OCI-M2 (cell line): Measurements from ENCODE around the gene APOC1.
"Not testable (repeated sequence)": the region's sequence is repeated elsewhere in the genome, so short reads cannot be mapped to it uniquely, and the experiment has no call there.

Source experiments
- DNase-seq: peaks from one replicate; lab custom pipeline; 2025; ENCODE audit not compliant: unreplicated experiment; lab: John Stamatoyannopoulos, UW

APOC1 gene

DNA sequence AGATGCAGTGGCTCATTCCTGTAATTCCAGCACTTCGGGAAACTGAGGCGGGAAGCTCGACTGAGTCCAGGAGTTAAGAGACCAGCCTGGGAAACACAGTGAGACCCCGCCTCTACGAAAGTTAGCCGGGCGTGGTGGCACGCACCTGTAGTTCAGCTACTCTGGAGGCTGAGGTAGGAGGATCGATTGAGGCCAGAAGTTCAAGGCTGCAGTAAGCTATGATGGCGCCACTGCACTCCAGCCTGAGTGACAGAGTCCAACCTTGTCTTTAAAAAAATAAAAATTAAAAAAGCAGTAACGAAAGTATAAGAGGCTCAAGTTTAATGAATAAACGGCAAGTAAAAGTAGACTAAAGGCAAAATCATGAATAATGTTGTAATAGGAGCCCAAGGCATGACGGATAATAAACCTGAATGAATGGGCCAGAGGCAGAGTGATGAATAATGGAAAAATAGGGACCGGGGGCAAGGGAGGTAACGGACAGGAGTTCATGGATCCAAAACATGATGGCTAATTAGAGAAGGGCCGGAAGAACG lies 24.5 kb upstream of the APOC1 start:
- DNase-seq, result no peak

DNA sequence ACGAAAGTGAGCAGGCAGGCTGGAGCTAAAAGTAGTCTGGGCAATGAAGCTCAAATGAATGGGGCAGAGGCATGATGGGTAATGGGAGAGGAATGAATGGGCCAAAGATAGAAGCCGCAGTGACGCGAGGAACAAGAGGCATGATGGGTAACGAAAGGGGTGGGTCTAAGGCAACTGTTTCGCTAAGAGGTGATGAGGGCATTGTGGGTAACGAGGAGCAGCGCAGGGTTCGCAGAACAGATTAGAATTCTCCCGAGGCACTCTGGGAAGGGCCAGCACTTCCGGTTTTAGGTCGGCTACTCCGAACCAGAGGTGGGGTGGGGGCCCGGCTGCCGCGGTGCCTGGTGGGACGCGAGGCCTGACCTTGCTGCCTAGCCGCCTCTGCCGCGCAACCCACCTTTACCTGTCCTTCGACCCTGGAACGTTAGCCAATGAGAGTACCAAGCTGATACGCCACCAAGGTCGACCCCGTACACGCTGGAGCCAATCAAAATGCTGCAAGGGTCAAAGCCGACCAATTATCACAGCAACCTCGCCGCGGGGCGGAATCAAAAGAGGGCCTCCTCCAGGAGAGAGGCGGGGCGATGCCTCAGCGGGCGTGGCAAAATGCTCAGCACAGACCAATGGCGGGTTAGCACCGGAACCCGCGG lies 23.9 kb upstream of the APOC1 start:
- peak; percentile 99 for DNase-seq

DNA sequence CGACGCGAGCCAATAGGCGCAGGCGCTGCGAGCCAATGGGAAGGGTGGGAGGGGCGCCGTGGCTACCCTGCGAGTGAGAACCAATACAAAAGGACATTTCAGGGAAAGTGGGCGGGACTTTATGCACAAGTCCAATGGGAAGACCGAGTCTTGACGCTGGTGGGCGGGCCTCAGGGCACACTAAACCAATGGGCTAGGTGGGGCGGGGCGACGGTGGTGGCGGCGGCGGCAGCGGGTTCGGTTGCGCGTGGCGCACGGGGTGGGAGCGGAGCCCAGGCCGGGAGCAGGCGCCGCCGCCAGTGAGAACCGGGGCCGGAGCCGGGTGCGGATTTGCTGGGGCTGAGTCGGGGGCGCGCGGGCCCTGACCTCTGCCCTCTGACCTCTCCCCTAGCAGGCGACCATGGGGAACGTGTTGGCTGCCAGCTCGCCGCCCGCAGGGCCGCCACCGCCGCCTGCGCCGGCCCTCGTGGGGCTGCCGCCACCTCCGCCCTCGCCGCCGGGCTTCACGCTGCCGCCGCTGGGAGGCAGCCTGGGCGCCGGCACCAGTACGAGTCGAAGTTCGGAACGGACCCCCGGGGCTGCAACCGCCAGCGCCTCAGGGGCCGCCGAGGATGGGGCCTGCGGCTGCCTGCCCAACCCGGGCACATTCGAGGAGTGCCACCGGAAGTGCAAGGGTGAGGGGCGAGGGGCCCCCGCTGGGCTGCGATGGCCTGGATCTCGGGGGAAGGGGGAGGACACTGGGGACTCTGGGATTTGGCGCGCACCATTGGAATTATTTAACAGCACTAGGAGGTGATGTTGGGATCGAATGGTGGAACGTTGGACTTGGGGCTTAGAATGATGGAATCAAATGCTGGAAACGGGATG lies 23.2 kb upstream of the APOC1 start, which contains the start of gene TOMM40:
TSS of gene TOMM40 (plus strand) at position 239 of the 867 bp plus-strand sequence. CDS start at position 401, 162 bp downstream.
- no peak for DNase-seq

DNA sequence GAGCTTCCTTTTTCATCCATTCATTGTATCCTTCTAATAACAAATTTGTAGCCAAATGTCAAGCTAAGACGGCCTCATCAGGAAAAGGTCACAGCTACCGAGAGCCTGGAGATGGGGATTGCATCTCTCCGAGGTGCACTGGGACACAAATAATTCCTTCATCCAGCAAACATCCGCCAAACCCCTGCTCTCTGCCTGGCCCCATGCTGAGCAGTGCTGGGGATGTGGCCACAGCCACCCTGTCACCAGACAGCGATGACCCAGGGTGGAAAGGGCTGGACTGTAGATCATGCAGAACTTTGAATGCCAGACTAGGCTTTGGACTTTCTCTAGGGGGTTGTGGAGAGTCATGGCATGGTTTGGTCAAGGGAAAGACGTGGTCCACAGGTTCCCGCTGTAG lies 21.5 kb upstream of the APOC1 start:
- no peak for DNase-seq

DNA sequence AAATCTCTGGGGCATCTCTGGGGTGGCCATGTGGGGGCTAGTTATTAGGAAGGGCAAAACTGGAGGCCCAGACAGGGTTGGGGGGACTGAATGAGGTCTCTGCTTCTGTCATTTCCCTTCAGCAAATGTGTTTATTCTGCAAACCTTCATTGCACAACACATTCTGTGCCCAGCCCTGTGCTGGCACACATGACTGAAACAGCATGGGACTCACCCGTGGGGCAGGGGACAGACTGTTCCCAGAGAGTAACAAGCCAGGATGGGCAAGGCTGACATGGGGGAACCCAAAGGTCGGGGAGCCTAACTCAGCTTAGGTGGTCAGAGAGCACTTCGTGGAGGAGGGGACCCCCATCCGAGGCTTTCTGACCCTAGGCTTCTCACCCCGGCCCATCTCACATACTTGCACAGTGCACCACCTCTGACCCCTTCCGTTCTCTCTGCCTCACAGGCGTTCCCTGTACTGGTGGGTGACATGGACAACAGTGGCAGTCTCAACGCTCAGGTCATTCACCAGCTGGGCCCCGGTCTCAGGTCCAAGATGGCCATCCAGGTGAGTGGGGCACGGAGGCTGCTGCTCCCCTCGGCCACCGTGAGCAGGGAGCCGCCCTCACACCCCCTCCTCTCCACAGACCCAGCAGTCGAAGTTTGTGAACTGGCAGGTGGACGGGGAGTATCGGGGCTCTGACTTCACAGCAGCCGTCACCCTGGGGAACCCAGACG lies 20.9 kb upstream of the APOC1 start:
- DNase-seq, result no peak

DNA sequence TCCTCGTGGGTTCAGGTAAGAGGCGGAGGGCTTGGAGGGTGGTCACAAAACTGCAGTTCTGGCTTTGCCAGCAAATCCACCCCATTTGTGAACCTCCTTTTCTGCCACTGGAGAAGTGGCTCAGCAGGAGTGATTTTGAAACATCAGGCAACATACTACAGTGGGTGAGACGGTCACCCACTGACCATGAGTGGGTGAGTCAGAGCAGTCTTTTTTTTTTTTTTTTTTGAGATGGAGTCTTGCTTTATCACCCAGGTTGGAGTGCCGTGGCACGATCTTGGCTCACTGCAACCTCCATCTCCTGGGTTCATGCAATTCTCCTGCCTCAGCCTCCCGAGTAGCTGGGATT lies 20.4 kb upstream of the APOC1 start:
- DNase-seq, result no peak

DNA sequence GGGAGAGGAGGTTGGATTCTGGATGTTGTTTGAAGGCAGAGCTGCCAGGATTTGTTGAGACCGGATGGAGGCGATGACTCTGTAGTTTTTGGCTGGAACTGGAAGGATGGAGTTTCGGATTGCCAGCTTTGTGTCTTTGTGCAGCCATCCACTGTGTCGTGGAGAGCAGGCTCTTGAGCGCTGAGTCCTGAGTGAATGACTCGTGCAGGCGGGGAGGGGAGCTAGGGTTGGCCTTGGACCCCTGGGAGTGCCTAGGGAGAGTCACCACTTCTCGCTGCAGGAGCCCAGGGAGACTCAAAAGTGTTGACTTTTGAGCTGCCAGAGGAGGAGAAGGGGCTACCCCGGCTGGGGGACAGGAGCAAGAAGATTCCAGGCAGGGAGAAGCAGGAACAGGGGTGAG lies 19.5 kb upstream of the APOC1 start:
- no peak for DNase-seq

DNA sequence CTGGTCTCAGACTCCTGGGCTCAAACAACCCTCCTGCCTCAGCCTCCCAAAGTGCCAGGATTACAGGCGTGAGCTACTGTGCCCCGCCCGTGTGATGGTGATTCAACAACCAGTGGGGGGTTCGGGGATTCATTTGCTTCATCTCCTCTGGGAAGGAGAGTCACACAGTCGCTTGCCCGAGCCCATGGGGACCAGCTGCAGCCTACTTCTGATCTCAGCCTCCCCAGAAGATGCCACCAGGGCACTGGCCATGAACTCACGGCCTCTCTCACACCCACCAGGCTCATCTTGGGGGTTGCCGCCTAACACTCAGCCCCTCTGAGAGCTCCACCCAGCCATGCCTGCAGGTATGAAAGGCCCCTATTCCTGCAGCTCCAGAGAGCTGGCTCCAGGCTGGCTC lies 16.6 kb upstream of the APOC1 start:
- DNase-seq, result no peak

DNA sequence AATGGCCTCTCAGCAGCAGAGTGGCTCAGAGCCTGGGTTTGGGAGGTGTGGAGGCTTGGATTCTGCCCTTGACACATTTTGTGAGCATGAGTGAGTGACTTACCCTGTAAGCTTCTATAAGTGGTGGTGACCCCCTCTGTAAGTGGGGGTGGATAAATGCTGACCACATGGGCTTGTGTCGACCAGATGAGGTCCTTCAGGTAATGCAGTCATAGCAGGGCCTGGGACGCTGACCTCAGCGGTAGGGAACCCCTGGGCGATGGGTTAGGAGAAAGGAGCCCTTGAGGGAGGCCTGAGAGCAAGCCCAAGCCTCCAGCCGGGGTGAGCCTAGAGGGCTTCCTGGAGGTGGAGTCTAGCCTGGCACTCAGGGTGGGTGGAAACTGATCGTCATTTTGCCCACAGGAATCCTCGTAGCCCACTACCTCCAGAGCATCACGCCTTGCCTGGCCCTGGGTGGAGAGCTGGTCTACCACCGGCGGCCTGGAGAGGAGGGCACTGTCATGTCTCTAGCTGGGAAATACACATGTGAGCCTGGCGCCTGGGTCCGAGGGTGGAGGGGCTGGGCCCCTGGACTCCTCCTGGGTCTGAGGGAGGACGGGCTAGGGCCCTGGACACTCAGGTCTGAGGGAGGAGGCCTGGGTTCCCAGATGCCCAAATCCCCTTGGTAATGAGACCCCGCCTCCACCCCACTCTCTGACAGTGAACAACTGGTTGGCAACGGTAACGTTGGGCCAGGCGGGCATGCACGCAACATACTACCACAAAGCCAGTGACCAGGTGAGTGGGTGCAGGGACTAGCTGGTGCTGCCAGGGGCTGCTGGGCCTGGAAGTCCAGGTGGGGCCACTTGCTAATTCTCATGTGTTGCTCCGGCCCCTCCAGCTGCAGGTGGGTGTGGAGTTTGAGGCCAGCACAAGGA lies 13.8 kb upstream of the APOC1 start:
- no peak for DNase-seq

DNA sequence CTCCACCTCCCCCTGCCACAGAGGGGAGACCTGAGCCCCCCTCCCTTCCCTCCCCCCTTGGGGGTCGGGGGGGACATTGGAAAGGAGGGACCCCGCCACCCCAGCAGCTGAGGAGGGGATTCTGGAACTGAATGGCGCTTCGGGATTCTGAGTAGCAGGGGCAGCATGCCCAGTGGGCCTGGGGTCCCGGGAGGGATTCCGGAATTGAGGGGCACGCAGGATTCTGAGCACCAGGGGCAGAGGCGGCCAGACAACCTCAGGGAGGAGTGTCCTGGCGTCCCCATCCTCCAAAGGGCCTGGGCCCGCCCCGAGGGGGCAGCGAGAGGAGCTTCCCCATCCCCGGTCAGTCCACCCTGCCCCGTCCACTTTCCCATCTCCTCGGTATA lies 11.2 kb upstream of the APOC1 start:
- no peak for DNase-seq

DNA sequence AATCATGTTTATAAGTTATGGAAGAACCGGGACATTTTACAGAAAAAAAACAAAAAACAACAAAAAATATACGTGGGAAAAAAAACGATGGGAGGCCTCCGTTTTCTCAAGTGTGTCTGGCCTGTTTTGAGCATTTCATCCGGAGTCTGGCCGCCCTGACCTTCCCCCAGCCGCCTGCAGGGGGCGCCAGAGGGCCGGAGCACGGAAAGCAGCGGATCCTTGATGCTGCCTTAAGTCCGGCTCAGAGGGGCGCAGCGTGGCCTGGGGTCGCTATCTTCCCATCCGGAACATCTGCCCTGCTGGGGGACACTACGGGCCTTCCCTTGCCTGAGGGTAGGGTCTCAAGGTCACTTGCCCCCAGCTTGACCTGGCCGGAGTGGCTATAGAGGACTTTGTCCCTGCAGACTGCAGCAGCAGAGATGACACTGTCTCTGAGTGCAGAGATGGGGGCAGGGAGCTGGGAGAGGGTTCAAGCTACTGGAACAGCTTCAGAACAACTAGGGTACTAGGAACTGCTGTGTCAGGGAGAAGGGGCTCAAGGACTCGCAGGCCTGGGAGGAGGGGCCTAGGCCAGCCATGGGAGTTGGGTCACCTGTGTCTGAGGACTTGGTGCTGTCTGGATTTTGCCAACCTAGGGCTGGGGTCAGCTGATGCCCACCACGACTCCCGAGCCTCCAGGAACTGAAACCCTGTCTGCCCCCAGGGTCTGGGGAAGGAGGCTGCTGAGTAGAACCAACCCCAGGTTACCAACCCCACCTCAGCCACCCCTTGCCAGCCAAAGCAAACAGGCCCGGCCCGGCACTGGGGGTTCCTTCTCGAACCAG lies 10.6 kb upstream of the APOC1 start:
- peak; percentile 52 for DNase-seq

DNA sequence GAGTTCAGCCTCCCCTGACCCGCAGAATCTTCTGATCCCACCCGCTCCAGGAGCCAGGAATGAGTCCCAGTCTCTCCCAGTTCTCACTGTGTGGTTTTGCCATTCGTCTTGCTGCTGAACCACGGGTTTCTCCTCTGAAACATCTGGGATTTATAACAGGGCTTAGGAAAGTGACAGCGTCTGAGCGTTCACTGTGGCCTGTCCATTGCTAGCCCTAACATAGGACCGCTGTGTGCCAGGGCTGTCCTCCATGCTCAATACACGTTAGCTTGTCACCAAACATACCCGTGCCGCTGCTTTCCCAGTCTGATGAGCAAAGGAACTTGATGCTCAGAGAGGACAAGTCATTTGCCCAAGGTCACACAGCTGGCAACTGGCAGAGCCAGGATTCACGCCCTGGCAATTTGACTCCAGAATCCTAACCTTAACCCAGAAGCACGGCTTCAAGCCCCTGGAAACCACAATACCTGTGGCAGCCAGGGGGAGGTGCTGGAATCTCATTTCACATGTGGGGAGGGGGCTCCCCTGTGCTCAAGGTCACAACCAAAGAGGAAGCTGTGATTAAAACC lies 9.9 kb upstream of the APOC1 start:
- no peak for DNase-seq

DNA sequence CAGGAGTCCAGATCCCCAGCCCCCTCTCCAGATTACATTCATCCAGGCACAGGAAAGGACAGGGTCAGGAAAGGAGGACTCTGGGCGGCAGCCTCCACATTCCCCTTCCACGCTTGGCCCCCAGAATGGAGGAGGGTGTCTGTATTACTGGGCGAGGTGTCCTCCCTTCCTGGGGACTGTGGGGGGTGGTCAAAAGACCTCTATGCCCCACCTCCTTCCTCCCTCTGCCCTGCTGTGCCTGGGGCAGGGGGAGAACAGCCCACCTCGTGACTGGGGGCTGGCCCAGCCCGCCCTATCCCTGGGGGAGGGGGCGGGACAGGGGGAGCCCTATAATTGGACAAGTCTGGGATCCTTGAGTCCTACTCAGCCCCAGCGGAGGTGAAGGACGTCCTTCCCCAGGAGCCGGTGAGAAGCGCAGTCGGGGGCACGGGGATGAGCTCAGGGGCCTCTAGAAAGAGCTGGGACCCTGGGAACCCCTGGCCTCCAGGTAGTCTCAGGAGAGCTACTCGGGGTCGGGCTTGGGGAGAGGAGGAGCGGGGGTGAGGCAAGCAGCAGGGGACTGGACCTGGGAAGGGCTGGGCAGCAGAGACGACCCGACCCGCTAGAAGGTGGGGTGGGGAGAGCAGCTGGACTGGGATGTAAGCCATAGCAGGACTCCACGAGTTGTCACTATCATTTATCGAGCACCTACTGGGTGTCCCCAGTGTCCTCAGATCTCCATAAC lies 8.8 kb upstream of the APOC1 start, which contains the start of gene APOE:
TSS of gene APOE (plus strand) at position 360 of the 724 bp plus-strand sequence. CDS start 829 bp downstream, outside the sequence.
- DNase-seq, result peak; percentile 45

DNA sequence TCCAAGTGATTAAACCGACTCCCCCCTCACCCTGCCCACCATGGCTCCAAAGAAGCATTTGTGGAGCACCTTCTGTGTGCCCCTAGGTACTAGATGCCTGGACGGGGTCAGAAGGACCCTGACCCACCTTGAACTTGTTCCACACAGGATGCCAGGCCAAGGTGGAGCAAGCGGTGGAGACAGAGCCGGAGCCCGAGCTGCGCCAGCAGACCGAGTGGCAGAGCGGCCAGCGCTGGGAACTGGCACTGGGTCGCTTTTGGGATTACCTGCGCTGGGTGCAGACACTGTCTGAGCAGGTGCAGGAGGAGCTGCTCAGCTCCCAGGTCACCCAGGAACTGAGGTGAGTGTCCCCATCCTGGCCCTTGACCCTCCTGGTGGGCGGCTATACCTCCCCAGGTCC lies 6.8 kb upstream of the APOC1 start:
- DNase-seq, result no peak

DNA sequence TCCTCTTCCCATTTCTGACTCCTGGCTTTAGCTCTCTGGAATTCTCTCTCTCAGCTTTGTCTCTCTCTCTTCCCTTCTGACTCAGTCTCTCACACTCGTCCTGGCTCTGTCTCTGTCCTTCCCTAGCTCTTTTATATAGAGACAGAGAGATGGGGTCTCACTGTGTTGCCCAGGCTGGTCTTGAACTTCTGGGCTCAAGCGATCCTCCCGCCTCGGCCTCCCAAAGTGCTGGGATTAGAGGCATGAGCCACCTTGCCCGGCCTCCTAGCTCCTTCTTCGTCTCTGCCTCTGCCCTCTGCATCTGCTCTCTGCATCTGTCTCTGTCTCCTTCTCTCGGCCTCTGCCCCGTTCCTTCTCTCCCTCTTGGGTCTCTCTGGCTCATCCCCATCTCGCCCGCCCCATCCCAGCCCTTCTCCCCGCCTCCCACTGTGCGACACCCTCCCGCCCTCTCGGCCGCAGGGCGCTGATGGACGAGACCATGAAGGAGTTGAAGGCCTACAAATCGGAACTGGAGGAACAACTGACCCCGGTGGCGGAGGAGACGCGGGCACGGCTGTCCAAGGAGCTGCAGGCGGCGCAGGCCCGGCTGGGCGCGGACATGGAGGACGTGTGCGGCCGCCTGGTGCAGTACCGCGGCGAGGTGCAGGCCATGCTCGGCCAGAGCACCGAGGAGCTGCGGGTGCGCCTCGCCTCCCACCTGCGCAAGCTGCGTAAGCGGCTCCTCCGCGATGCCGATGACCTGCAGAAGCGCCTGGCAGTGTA lies 6.2 kb upstream of the APOC1 start:
- DNase-seq, result no peak

DNA sequence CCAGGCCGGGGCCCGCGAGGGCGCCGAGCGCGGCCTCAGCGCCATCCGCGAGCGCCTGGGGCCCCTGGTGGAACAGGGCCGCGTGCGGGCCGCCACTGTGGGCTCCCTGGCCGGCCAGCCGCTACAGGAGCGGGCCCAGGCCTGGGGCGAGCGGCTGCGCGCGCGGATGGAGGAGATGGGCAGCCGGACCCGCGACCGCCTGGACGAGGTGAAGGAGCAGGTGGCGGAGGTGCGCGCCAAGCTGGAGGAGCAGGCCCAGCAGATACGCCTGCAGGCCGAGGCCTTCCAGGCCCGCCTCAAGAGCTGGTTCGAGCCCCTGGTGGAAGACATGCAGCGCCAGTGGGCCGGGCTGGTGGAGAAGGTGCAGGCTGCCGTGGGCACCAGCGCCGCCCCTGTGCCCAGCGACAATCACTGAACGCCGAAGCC lies 5.6 kb upstream of the APOC1 start:
- DNase-seq, result no peak

DNA sequence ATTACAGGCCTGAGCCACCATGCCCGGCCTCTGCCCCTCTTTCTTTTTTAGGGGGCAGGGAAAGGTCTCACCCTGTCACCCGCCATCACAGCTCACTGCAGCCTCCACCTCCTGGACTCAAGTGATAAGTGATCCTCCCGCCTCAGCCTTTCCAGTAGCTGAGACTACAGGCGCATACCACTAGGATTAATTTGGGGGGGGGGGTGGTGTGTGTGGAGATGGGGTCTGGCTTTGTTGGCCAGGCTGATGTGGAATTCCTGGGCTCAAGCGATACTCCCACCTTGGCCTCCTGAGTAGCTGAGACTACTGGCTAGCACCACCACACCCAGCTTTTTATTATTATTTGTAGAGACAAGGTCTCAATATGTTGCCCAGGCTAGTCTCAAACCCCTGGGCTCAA lies 4.6 kb upstream of the APOC1 start:
- no peak for DNase-seq

DNA sequence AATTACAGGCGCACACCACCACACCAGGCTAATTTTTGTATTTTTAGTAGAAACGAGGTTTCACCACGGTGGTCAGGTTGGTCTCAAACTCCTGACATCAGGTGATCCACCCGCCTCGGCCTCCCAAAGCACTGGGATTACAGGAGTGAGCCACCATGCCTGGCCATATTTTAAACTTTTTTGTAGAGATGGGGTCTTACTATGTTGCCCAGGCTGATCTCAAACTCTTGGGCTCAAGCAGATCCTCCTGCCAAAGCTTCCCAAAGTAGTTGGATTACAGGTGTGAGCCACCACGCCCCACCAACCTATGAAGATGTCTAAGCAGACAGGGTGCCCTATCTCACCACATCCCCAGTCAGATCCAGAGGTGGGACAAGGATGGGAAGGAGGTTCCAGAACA lies 2.5 kb upstream of the APOC1 start:
- not testable (repeated sequence) for DNase-seq
